Mesothelial cell of epicardium (in vitro differentiated cells): ENCODE measurements around the gene FUT8. TPM values are rescaled to one million over a fixed set of nuclear protein-coding genes. Genes with fewer than 3 reads are reported as not detected.

Source experiments
- DNase-seq, 2 experiments: peaks; one replicate each; pipeline ENCODE4 v3.0.0; 2021; ENCODE audit warnings: low spot score in 2 of 2; ENCODE audit not compliant: unreplicated experiment in 2 of 2
- H3K27ac Mint-ChIP-seq: 2 replicates; pipeline ENCODE4 v1.8.0; 2021; ENCODE audit warnings: mixed read lengths
- H3K27me3 Mint-ChIP-seq: 2 replicates; pipeline ENCODE4 v1.8.0; 2021; ENCODE audit warnings: low read depth, mixed read lengths
- H3K36me3 Mint-ChIP-seq: 2 replicates; pipeline ENCODE4 v1.8.0; 2021; ENCODE audit warnings: mixed read lengths
- H3K4me1 Mint-ChIP-seq: 2 replicates; pipeline ENCODE4 v1.8.0; 2021; ENCODE audit warnings: mixed read lengths
- H3K4me3 Mint-ChIP-seq: 2 replicates; pipeline ENCODE4 v1.8.0; 2021; ENCODE audit warnings: mild to moderate bottlenecking, moderate library complexity, mixed read lengths
- H3K9me3 Mint-ChIP-seq: 2 replicates; pipeline ENCODE4 v1.8.0; 2021; ENCODE audit warnings: mixed read lengths
- CTCF ChIP-seq: fragments of 200-600 bp; sonication (generic); IDR thresholded peaks from one replicate; pipeline ENCODE4 v1.5.0; 2021; ENCODE audit warnings: antibody characterized with exemption; ENCODE audit not compliant: unreplicated experiment
- total RNA-seq: library from RNA; stranded (reverse); gene quantifications from 3 replicates; pipeline ENCODE4 v1.2.1, GENCODE V29; 2021

Gene FUT8
- total RNA-seq = 48.9 to 51.8 TPM (median 49.4 TPM) in 3 replicates

GRCh38 chr14:65412032-65412846 lies at the start of gene FUT8:
TSS of gene FUT8 (plus strand) at chr14:65412730. CDS start at chr14:65561564, 148,834 bp downstream.
- Mint-ChIP-seq H3K4me3 (peak within 1 kb of the TSS; percentile 97), H3K4me1 (peaks cover 26% of the 10 kb centered on the region), H3K9me3 (no peaks in the 10 kb centered on the region), H3K27me3 (no peaks in the 10 kb centered on the region), H3K27ac (peak within 1 kb of the TSS; percentile 98), H3K36me3 (no peaks in the 10 kb centered on the region)
- peak; percentile 88 to 94 for DNase-seq
- TF ChIP-seq CTCF = peak; percentile 40

- Mint-ChIP-seq H3K36me3 (no peaks in the 10 kb centered on the region), H3K27ac (no peak overlapping the region), H3K4me3 (no peak overlapping the region), H3K27me3 (no peaks in the 10 kb centered on the region), H3K4me1 (peaks cover 4% of the 10 kb centered on the region), H3K9me3 (no peaks in the 10 kb centered on the region)
- no peak for DNase-seq
- TF ChIP-seq CTCF = no peak
These were observed 45.5 kb upstream of the FUT8 start for GRCh38 chr14:65366802-65367565.

GRCh38 chr14:65369560-65369959 lies 43.0 kb upstream of the FUT8 start:
- Mint-ChIP-seq H3K4me1 (peaks cover 3% of the 10 kb centered on the region), H3K9me3 (no peaks in the 10 kb centered on the region), H3K27me3 (no peaks in the 10 kb centered on the region), H3K27ac (no peak overlapping the region), H3K4me3 (no peak overlapping the region), H3K36me3 (no peaks in the 10 kb centered on the region)
- DNase-seq = no peak
- TF ChIP-seq CTCF = no peak

GRCh38 chr14:65370801-65371248 lies 41.7 kb upstream of the FUT8 start:
- H3K27ac Mint-ChIP-seq = no peak overlapping the region
- H3K36me3 Mint-ChIP-seq = no peaks in the 10 kb centered on the region
- no peak overlapping the region for H3K4me3 Mint-ChIP-seq
- peaks cover 3% of the 10 kb centered on the region for H3K4me1 Mint-ChIP-seq
- no peak for TF ChIP-seq CTCF
- no peaks in the 10 kb centered on the region for H3K27me3 Mint-ChIP-seq
- no peak for DNase-seq
- H3K9me3 Mint-ChIP-seq = no peaks in the 10 kb centered on the region

- Mint-ChIP-seq H3K36me3 (no peaks in the 10 kb centered on the region), H3K4me3 (no peak overlapping the region), H3K27me3 (no peaks in the 10 kb centered on the region), H3K9me3 (no peaks in the 10 kb centered on the region), H3K27ac (no peak overlapping the region), H3K4me1 (peaks cover 3% of the 10 kb centered on the region)
- DNase-seq = no peak
- TF ChIP-seq CTCF = no peak
These were observed 40.7 kb upstream of the FUT8 start for GRCh38 chr14:65371784-65372183.
